Muscle layer of colon (tissue), 2 donors: ENCODE measurements around the gene SCAMP4.
"Not testable (repeated sequence)": the region's sequence is repeated elsewhere in the genome, so short reads cannot be mapped to it uniquely, and the experiment has no call there.

ENCODE experiments used
- H3K27ac ChIP-seq: one replicate; pipeline ENCODE4 v1.7.0; 2013; ENCODE audit warnings: low read depth, mild to moderate bottlenecking, low read length, moderate library complexity
- H3K27me3 ChIP-seq, 2 donors: one replicate each; pipeline ENCODE4 v1.7.0; 2013; ENCODE audit warnings: low read length in 2 of 2, mild to moderate bottlenecking in 2 of 2; ENCODE audit not compliant: insufficient read depth in 2 of 2, control insufficient read depth in 1 of 2
- H3K36me3 ChIP-seq: one replicate; pipeline ENCODE4 v1.7.0; 2013; ENCODE audit warnings: mild to moderate bottlenecking, low read length; ENCODE audit not compliant: insufficient read depth
- H3K4me1 ChIP-seq: one replicate; pipeline ENCODE4 v1.7.0; 2013; ENCODE audit warnings: mild to moderate bottlenecking, low read length; ENCODE audit not compliant: insufficient read depth
- H3K4me3 ChIP-seq, 2 donors: one replicate each; pipeline ENCODE4 v1.7.0; 2013; ENCODE audit warnings: low read length in 2 of 2, low read depth in 1 of 2, mild to moderate bottlenecking in 1 of 2, moderate library complexity in 1 of 2
- H3K9ac ChIP-seq: one replicate; pipeline ENCODE4 v1.7.0; 2013; ENCODE audit warnings: low read length
- H3K9me3 ChIP-seq: one replicate; pipeline ENCODE4 v1.7.0; 2013; ENCODE audit warnings: mild to moderate bottlenecking, low read length
- donor health status: abdominal sarcoma.
- donor health status: Adenocarcinoma of cecum.

Gene SCAMP4

GRCh38 chr19:1879982-1880381, 25.2 kb upstream of the SCAMP4 start:
- H3K36me3 ChIP-seq, H3K9me3 ChIP-seq, H3K4me3 ChIP-seq, H3K27ac ChIP-seq, H3K27me3 ChIP-seq, H3K9ac ChIP-seq: not testable (repeated sequence)
- peaks cover 29% of the 10 kb centered on the region for H3K4me1 ChIP-seq

DNA sequence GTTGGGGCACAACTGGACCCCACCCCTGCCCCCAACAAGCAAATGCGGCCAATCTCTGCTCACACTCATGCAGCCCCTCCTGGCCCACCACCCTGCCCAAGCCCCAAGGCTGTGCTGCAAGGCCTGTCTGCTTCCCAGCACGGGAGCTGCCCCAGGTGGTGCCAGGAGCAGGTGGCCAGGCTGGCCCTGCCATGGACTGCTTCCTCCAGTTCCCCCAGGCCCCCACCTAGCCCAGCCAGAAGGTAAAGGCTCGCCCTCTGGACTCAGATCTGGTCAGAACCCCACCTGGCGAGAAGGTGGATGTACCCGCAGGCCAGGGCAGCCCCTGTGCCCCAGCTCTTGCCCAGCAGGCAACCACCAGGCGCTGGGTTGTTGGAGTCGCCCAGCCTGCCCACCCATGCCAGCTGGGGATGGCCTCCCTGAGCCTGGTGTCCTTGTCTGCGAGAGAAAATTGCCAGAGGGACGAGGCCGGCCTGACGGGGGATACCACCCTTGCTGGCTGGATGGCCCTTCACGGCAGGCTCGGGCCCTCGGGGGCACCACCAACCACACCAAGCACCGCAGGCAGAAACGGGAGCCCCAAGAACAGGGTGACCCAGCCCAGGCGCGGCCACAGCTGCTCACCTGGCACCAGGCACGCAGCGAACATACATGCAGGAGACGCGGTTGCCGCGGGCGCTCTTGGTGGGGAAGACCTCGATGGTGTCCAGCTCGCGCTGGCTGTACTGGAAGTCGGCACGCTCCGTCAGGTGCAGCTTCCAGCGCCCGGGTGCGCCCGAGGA, 24.4 kb upstream of the SCAMP4 start:
- Histone ChIP-seq H3K4me1 (peaks cover 27% of the 10 kb centered on the region), H3K27ac (no peak overlapping the region), H3K4me3 (no peak overlapping the region), H3K9me3 (no peaks in the 10 kb centered on the region), H3K36me3 (no peaks in the 10 kb centered on the region), H3K27me3 (no peaks in the 10 kb centered on the region), H3K9ac (no peak overlapping the region)

- not testable (repeated sequence) for H3K9me3 ChIP-seq
Observed at GRCh38 chr19:1881393-1882088, 23.7 kb upstream of the SCAMP4 start.

GRCh38 chr19:1882089-1882785, 23.0 kb upstream of the SCAMP4 start:
- Histone ChIP-seq H3K9me3 (no peaks in the 10 kb centered on the region), H3K27me3 (no peaks in the 10 kb centered on the region), H3K4me1 (peaks cover 27% of the 10 kb centered on the region), H3K36me3 (no peaks in the 10 kb centered on the region), H3K27ac (no peak overlapping the region), H3K9ac (no peak overlapping the region), H3K4me3 (no peak overlapping the region)

More at GRCh38 chr19:1881393-1882088, 23.7 kb upstream of the SCAMP4 start:
- peaks cover 27% of the 10 kb centered on the region for H3K4me1 ChIP-seq
- H3K27ac ChIP-seq, H3K36me3 ChIP-seq, H3K27me3 ChIP-seq, H3K9ac ChIP-seq, H3K4me3 ChIP-seq: not testable (repeated sequence)

DNA sequence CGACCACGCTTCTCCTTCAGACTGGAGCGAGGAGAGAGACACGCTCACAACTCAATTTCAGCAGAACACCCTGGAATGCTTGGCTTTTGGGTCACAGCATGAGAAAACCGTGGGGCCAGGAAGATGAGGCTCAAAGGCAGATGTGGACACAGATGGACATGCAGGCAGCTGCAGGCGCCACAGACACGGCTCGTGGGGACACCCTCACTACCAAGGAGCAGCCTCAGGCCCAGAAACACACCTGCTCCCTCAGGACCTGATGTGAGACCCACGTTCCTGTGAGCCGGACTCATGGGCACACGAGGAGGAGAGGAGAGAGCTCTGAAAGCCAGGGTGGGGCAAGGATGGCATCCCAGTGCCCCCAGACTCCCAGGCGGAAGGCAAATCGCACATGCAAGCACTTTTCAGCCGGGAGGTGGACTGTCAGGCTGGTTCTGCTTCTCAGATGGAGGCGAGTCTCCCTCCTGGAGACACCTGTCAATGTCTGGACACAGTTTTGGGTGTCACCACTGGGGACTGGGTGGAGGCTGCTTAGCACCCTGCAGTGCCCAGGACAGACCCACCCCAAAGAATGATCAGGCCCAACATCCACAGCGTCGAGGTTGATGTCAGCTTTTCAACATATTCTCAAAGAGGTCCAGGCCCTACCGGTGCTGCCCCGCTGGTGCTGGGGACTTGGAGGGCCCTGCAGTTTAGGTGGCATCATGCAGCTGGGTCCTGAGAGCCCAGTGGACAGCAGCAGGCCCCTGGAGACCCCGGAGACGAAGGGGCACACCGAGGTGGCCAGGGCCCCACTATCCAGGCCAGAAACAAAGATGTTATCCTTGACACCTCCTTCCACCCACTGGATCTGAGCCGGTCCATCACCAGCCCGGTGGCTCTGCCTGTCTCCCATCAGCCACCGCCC, 22.2 kb upstream of the SCAMP4 start:
- H3K9ac ChIP-seq: peak overlapping the region; percentile 82
- no peaks in the 10 kb centered on the region for H3K27me3 ChIP-seq
- H3K27ac ChIP-seq: no peak overlapping the region
- H3K36me3 ChIP-seq: no peaks in the 10 kb centered on the region
- peaks cover 27% of the 10 kb centered on the region for H3K4me1 ChIP-seq
- H3K9me3 ChIP-seq: no peaks in the 10 kb centered on the region
- H3K4me3 ChIP-seq: peak overlapping the region in 1 of 2 donors; percentile 77

DNA sequence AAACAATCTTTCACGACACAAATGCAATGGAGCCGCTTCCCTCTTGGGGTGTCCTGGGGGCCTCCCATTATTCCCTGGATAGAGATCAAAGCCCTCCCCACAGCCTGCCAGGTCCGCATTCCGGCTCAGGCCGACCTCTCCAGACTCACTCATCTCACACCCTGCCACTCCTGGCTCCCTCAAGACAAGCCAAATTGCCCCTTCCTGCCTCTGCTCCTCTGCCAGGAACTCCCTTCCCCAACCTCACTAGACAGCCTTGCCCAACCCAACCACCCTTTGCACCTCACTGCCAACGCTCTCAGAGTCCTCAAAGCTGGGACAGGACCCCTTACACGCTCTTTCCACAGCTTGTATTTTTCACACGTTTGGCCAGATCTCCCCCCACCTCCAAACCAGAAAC, 21.4 kb upstream of the SCAMP4 start:
- no peaks in the 10 kb centered on the region for H3K9me3 ChIP-seq
- H3K4me3 ChIP-seq: peak overlapping the region; percentile 23 to 77
- no peak overlapping the region for H3K27ac ChIP-seq
- no peaks in the 10 kb centered on the region for H3K27me3 ChIP-seq
- peak overlapping the region; percentile 82 for H3K9ac ChIP-seq
- peaks cover 27% of the 10 kb centered on the region for H3K4me1 ChIP-seq
- no peaks in the 10 kb centered on the region for H3K36me3 ChIP-seq

GRCh38 chr19:1884291-1884718, 20.9 kb upstream of the SCAMP4 start:
- Histone ChIP-seq H3K4me1 (peaks cover 27% of the 10 kb centered on the region), H3K27me3 (no peaks in the 10 kb centered on the region), H3K36me3 (no peaks in the 10 kb centered on the region), H3K4me3 (peak overlapping the region; percentile 77 to 94), H3K27ac (peak overlapping the region; percentile 87), H3K9ac (peak overlapping the region; percentile 82), H3K9me3 (no peaks in the 10 kb centered on the region)

- Histone ChIP-seq H3K27me3 (no peaks in the 10 kb centered on the region), H3K27ac (peak overlapping the region; percentile 87), H3K36me3 (no peaks in the 10 kb centered on the region), H3K4me3 (peak overlapping the region; percentile 77 to 94), H3K4me1 (peaks cover 27% of the 10 kb centered on the region), H3K9me3 (no peaks in the 10 kb centered on the region), H3K9ac (peak overlapping the region; percentile 82)
Observed at GRCh38 chr19:1884719-1885334, 20.4 kb upstream of the SCAMP4 start.

GRCh38 chr19:1885398-1886119, 19.6 kb upstream of the SCAMP4 start, which contains the start of gene ABHD17A:
Gene ABHD17A (minus strand): TSS chr19:1885496. CDS start chr19:1881566, 3,930 bp downstream.
- H3K36me3 ChIP-seq, H3K9me3 ChIP-seq, H3K27me3 ChIP-seq: not testable (repeated sequence)
- Histone ChIP-seq H3K4me1 (peaks cover 27% of the 10 kb centered on the region), H3K27ac (peak within 1 kb of the TSS; percentile 87), H3K9ac (peak within 1 kb of the TSS; percentile 82), H3K4me3 (peak within 1 kb of the TSS; percentile 77 to 94)

GRCh38 chr19:1886360-1886759, 18.8 kb upstream of the SCAMP4 start:
- H3K4me1 ChIP-seq: peaks cover 27% of the 10 kb centered on the region
- not testable (repeated sequence) for H3K9me3 ChIP-seq, H3K27ac ChIP-seq, H3K27me3 ChIP-seq, H3K4me3 ChIP-seq, H3K9ac ChIP-seq, H3K36me3 ChIP-seq
